K562 (cell line): ENCODE measurements around the gene SHFL. TPM values are rescaled to one million over a fixed set of nuclear protein-coding genes. Genes with fewer than 3 reads are reported as not detected.
A peak's percentile ranks its signal among the peaks of the same experiment; 100 is the strongest.

Experiments
- ATAC-seq: fragments of 200-7000 bp; cut with Tn5 transposase; 3 replicates; pipeline ENCODE4 v1.9.1; 2020; ENCODE audit warnings: moderate library complexity
- BruUV-seq: library from RNA; stranded (reverse); fragments of 400-500 nt; replicated peaks from 2 replicates; lab custom pipeline; 2021; lab: Mats Ljungman, UMichigan
- CTCF ChIA-PET: fragments of 300-600 bp; formaldehyde crosslinking; extraction: SDS; loops from one replicate; lab custom pipeline; 2021; ENCODE audit warnings: low intra/inter-chr PET ratio; lab: Yijun Ruan, JAX
- POLR2A ChIA-PET: fragments of 300-600, 350-650 bp; sonication (Branson Sonifier 250); formaldehyde crosslinking; extraction: SDS; loops from one replicate; lab custom pipeline; 2021; ENCODE audit warnings: antibody characterized with exemption, inconsistent platforms; lab: Yijun Ruan, JAX
- DNase-seq, 4 experiments: peaks; one replicate each; pipeline versions ENCODE4 v3.0.0 to v3.0.0-alpha.2; 2011 to 2018; ENCODE audit warnings: low spot score in 3 of 4, mixed read lengths in 3 of 4; ENCODE audit errors: extremely low read depth in 1 of 4
- FAIRE-seq: peaks from 2 replicates; lab custom pipeline; 2011; peaks lifted over from hg19 to GRCh38; lab: Jason Lieb, UNC
- H2AFZ ChIP-seq: 2 replicates; pipeline ENCODE4 v1.6.0; 2011; ENCODE audit warnings: low read depth, low read length, control low read depth, inconsistent platforms
- H3K27ac ChIP-seq: fragments of 200-600 bp; 3 replicates; pipeline ENCODE4 v1.8.0; 2011; ENCODE audit warnings: low read depth, mild to moderate bottlenecking, control low read depth, inconsistent platforms, low read length, moderate library complexity, mixed read lengths; ENCODE audit errors: extremely low read depth
- H3K27me3 ChIP-seq, 2 experiments: fragments of 300-600 bp in 1 of 2; 2 replicates in 1 of 2; 3 replicates in 1 of 2; pipeline versions ENCODE4 v1.6.0 to v1.8.0; 2011; ENCODE audit warnings: inconsistent platforms in 2 of 2, low read length in 2 of 2, mild to moderate bottlenecking in 1 of 2, mixed read lengths in 1 of 2, moderate library complexity in 1 of 2; ENCODE audit not compliant: control insufficient read depth in 2 of 2, insufficient read depth in 2 of 2
- H3K36me3 ChIP-seq: fragments of 300-600 bp; 3 replicates; pipeline ENCODE4 v1.8.0; 2011; ENCODE audit warnings: mild to moderate bottlenecking, low read length, inconsistent platforms; ENCODE audit not compliant: control insufficient read depth, insufficient read depth
- H3K4me1 ChIP-seq, 2 experiments: fragments of 200-600 bp in 1 of 2; replicated peaks in 1 of 2; 2 replicates in 1 of 2; 3 replicates in 1 of 2; pipeline versions ENCODE4 v1.5.1 to v1.8.0; 2011; ENCODE audit warnings: inconsistent platforms in 2 of 2, low read length in 2 of 2, mild to moderate bottlenecking in 1 of 2, mixed read lengths in 1 of 2, moderate library complexity in 1 of 2; ENCODE audit not compliant: control insufficient read depth in 2 of 2, insufficient read depth in 2 of 2
- H3K4me2 ChIP-seq: 2 replicates; pipeline ENCODE4 v1.6.1; 2011; ENCODE audit warnings: low read length, control low read depth, inconsistent platforms, mixed read lengths; ENCODE audit not compliant: insufficient read depth
- H3K4me3 ChIP-seq: fragments of 200-600 bp; sonication (generic), shearing (Covaris generic); 2 replicates; pipeline ENCODE4 v1.5.1; 2016; ENCODE audit warnings: control low read depth, inconsistent platforms
- H3K79me2 ChIP-seq: fragments of 200-600 bp; 3 replicates; pipeline ENCODE4 v1.8.0; 2011; ENCODE audit warnings: low read length, inconsistent platforms; ENCODE audit not compliant: control insufficient read depth, insufficient read depth
- H3K9ac ChIP-seq, 2 experiments: 2 replicates each; pipeline versions ENCODE4 v1.6.0 to v1.6.1; 2011; ENCODE audit warnings: low read depth in 2 of 2, low read length in 2 of 2, control low read depth in 1 of 2, inconsistent platforms in 1 of 2, mild to moderate bottlenecking in 1 of 2, mixed read lengths in 1 of 2; ENCODE audit not compliant: insufficient read depth in 1 of 2
- H3K9me1 ChIP-seq: one replicate; pipeline ENCODE4 v1.6.0; 2011; ENCODE audit warnings: inconsistent platforms, mild to moderate bottlenecking, low read length, moderate library complexity; ENCODE audit not compliant: control insufficient read depth, insufficient read depth
- H3K9me3 ChIP-seq: replicated peaks from 2 replicates; pipeline ENCODE4 v1.5.1; 2011; ENCODE audit warnings: low read depth, low read length, inconsistent platforms; ENCODE audit not compliant: control insufficient read depth, insufficient read depth
- H4K20me1 ChIP-seq: replicated peaks from 2 replicates; pipeline ENCODE4 v1.6.1; 2011; ENCODE audit warnings: low read length, inconsistent platforms, mixed read lengths; ENCODE audit not compliant: control insufficient read depth, insufficient read depth
- CC2D1A ChIP-seq: fragments of 450-650 bp; IDR thresholded peaks from 2 replicates; pipeline ENCODE4 v1.6.1; 2017; ENCODE audit warnings: mild to moderate bottlenecking
- ETS1 ChIP-seq: conservative IDR thresholded peaks from 2 replicates; pipeline ENCODE4 v1.6.1; 2011; ENCODE audit warnings: low read depth, mild to moderate bottlenecking, low read length; ENCODE audit not compliant: control insufficient read depth
- HBP1 ChIP-seq: fragments of 450-650 bp; formaldehyde crosslinking; IDR thresholded peaks from 2 replicates; pipeline ENCODE4 v1.4.0; 2022; ENCODE audit warnings: missing genetic modification characterization
- ID3 ChIP-seq, 2 experiments: fragments of 250-450 bp in 1 of 2; fragments of 450-650 bp in 1 of 2; sonication (Bioruptor Pico) in 1 of 2; IDR thresholded peaks; 2 replicates each; pipeline versions ENCODE4 v1.6.1 to v1.8.0; 2016 to 2021; ENCODE audit warnings: mild to moderate bottlenecking in 2 of 2, moderate library complexity in 2 of 2, missing compliant biosample characterization in 1 of 2, missing genetic modification characterization in 1 of 2
- NBN ChIP-seq: fragments of 450-650 bp; IDR thresholded peaks from 2 replicates; pipeline ENCODE4 v1.6.1; 2016; ENCODE audit warnings: low read depth, mild to moderate bottlenecking
- TAF7 ChIP-seq: fragments of 450-650 bp; IDR thresholded peaks from 2 replicates; pipeline ENCODE4 v1.6.1; 2016; ENCODE audit warnings: missing genetic modification characterization, missing compliant biosample characterization
- TBL1XR1 ChIP-seq, 2 experiments: IDR thresholded peaks; 2 replicates each; pipeline ENCODE4 v1.6.1; 2012; ENCODE audit warnings: improper control_type of control experiment in 2 of 2, low read length in 2 of 2, mild to moderate bottlenecking in 1 of 2
- ZBTB12 ChIP-seq: fragments of 250-450 bp; sonication (Bioruptor Pico); IDR thresholded peaks from 2 replicates; pipeline ENCODE4 v1.4.0; 2020
- ZBTB43 ChIP-seq: sonication (generic); formaldehyde crosslinking; IDR thresholded peaks from 2 replicates; pipeline ENCODE4 v1.8.0; 2023; ENCODE audit warnings: mild to moderate bottlenecking, missing genetic modification reagents
- ZNF740 ChIP-seq, 3 experiments: fragments of 200-800 bp in 1 of 3; sonication (Bioruptor generic) in 1 of 3; sonication (generic) in 1 of 3; formaldehyde crosslinking in 1 of 3; IDR thresholded peaks; 2 replicates each; pipeline versions ENCODE4 v1.6.1 to v1.8.0; 2016 to 2022; ENCODE audit warnings: mild to moderate bottlenecking in 2 of 3, missing compliant biosample characterization in 2 of 3, missing genetic modification characterization in 2 of 3, missing genetic modification reagents in 1 of 3
- WGBS: fragments of 100-300 bp; shearing (Covaris generic); methylation state at CpG from one replicate; pipeline ENCODE4 v1.1.6; 2016; ENCODE audit warnings: low coverage, mixed read lengths; ENCODE audit not compliant: insufficient coverage; ENCODE audit errors: missing lambda C conversion rate; 5-methylcytosine and 5-hydroxymethylcytosine counted together
- in situ Hi-C: fragments of 300-500 bp; cut with MboI; formaldehyde crosslinking; loops from 4 replicates; pipeline ENCODE4 v1.15.0; 2018; ENCODE audit warnings: inconsistent platforms, mixed read lengths
- intact Hi-C: fragments of 100-400 bp; cut with micrococcal nuclease; formaldehyde crosslinking; loops from 2 replicates; pipeline ENCODE4 v1.14.2; 2022
- polyA plus RNA-seq, 8 experiments: library from polyadenylated mRNA; depleted of rRNA in 4 of 8; stranded (reverse) in 5 of 8; unstranded in 3 of 8; fragments of >200 nt; fragmentation: Nextera tagmentation in 2 of 8; fragmentation: Illumina TruSeq in 1 of 8; extraction: Ambion mirVana in 2 of 8; extraction: Trizol in 1 of 8; gene quantifications; 2 replicates each; pipeline versions ENCODE4 v1.2.1 to v1.2.3, GENCODE V29; 2011 to 2014; ENCODE audit warnings: inconsistent platforms in 1 of 8, missing spikeins in 1 of 8
- total RNA-seq, 7 experiments: library from RNA; depleted of rRNA in 6 of 7; stranded (reverse); fragments of >200 nt in 6 of 7; fragmentation: Illumina TruSeq in 2 of 7; extraction: Trizol in 2 of 7; gene quantifications; 2 replicates each; pipeline versions ENCODE4 v1.2.1 to v1.2.3, GENCODE V29; 2011 to 2021; ENCODE audit warnings: low replicate concordance in 1 of 7

SHFL gene
- total and polyA plus RNA-seq, 9 of the 15 experiments (the other 6 are each of a cell fraction or from before 2014, with no cell fraction given): 1.5 to 25.7 (median 13.0) TPM

- TF ChIP-seq HBP1 (CRISPR knock-in tag): 0 out of 2 replicates have a peak, but pooled peaks have one; percentile 39
- peak; percentile 21; the same call in 1 of the 2 replicates for TF ChIP-seq NBN
- no peak for TF ChIP-seq ZBTB12 (CRISPR knock-in tag)
Observed at GRCh38 chr19:10104130-10104513, 18.0 kb downstream of the SHFL start (continued).

- peaks cover 34 to 47% of the 10 kb centered on the region in 2 experiments for H3K4me1 ChIP-seq
- ATAC-seq: peak; percentile 38
- peaks cover 37% of the 10 kb centered on the region for H3K79me2 ChIP-seq
- peak overlapping the region; percentile 74 for H3K27ac ChIP-seq
- peaks cover 30% of the 10 kb centered on the region for H3K36me3 ChIP-seq
- peak in 3 of 4 experiments; percentile 12 to 79 (median 66) for DNase-seq
- ChIA-PET POLR2A (interaction anchor here (0.5 to 1.4 kb wide), 3 partner anchors 9 to 554 kb away, joined by 3 read pairs; no protein-coding TSS in a partner anchor), CTCF (no interaction called here)
- H2AFZ ChIP-seq: peak overlapping the region; percentile 75
- intact Hi-C loops: no loop called here
- H3K9ac ChIP-seq: peak overlapping the region; percentile 45 to 89
- no TSS peak for BruUV-seq
- H3K4me2 ChIP-seq: peak overlapping the region; percentile 28
- no peaks in the 10 kb centered on the region; the same call in 1 of the 2 replicates for H4K20me1 ChIP-seq
- H3K9me3 ChIP-seq: no peaks in the 10 kb centered on the region
- H3K9me1 ChIP-seq: no peaks in the 10 kb centered on the region
- peak; percentile 89 for FAIRE-seq
- WGBS: 25% methylated on average over 8 of the region's 15 CpGs
- H3K27me3 ChIP-seq: no peaks in the 10 kb centered on the region
- no peak overlapping the region for H3K4me3 ChIP-seq
- in situ Hi-C loops: no loop called here
- no peak for TF ChIP-seq TAF7 (tag)
- no peak for TF ChIP-seq TBL1XR1 (IDR thresholded peaks at IDR 0.05; ENCODE audit: low read length in 2 of 2)
- TF ChIP-seq ZBTB43: no peak
- TF ChIP-seq ID3 (CRISPR knock-in tag; IDR thresholded peaks at IDR 0.05): no peak
- peak; percentile 56 for TF ChIP-seq ID3 (tag; IDR thresholded peaks at IDR 0.05)
- no peak for TF ChIP-seq ETS1
- no peak for TF ChIP-seq ZNF740 (CRISPR knock-in tag; IDR thresholded peaks at IDR 0.05)
- 0 out of 4 replicates have a peak, but pooled peaks of 1 of the 2 experiments have one; percentile 40 for TF ChIP-seq ZNF740 (tag; IDR thresholded peaks at IDR 0.05)
- no peak for TF ChIP-seq CC2D1A
Observed at GRCh38 chr19:10104665-10105508, 18.8 kb downstream of the SHFL start.
